K562 (cell line): Measurements from ENCODE around the gene C2. TPM values are rescaled to one million over a fixed set of nuclear protein-coding genes. Genes with fewer than 3 reads are reported as not detected.
A peak's percentile ranks its signal among the peaks of the same experiment; 100 is the strongest.

Experiments used
- FOXP4 ChIP-seq: sonication (generic); formaldehyde crosslinking; IDR thresholded peaks from 2 replicates; pipeline ENCODE4 v1.8.0; 2022; ENCODE audit warnings: mild to moderate bottlenecking, missing genetic modification reagents, borderline replicate concordance
- HOMEZ ChIP-seq: fragments of 250-450 bp; sonication (Bioruptor Pico); IDR thresholded peaks from 2 replicates; pipeline ENCODE4 v1.4.0; 2020; ENCODE audit warnings: mild to moderate bottlenecking, moderate library complexity
- MCM2 ChIP-seq: fragments of 450-650 bp; IDR thresholded peaks from 2 replicates; pipeline ENCODE4 v1.6.1; 2017; ENCODE audit warnings: low read depth, mild to moderate bottlenecking
- PREB ChIP-seq: sonication (generic); formaldehyde crosslinking; IDR thresholded peaks from 2 replicates; pipeline ENCODE4 v1.8.1; 2023; ENCODE audit warnings: mild to moderate bottlenecking, missing genetic modification reagents
- TAF1 ChIP-seq: IDR thresholded peaks from 2 replicates; pipeline ENCODE4 v1.6.1; 2011; ENCODE audit warnings: mild to moderate bottlenecking, low read length, moderate library complexity; ENCODE audit not compliant: insufficient read depth, control insufficient read depth, severe bottlenecking; ENCODE audit errors: extremely low read depth
- TBL1XR1 ChIP-seq, 2 experiments: IDR thresholded peaks; 2 replicates each; pipeline ENCODE4 v1.6.1; 2012; ENCODE audit warnings: improper control_type of control experiment in 2 of 2, low read length in 2 of 2, mild to moderate bottlenecking in 1 of 2
- USF2 ChIP-seq: sonication (generic); formaldehyde crosslinking; IDR thresholded peaks from 2 replicates; pipeline ENCODE4 v1.5.0; 2020; ENCODE audit warnings: missing genetic modification reagents
- ZFP91 ChIP-seq: sonication (generic); formaldehyde crosslinking; IDR thresholded peaks from 2 replicates; pipeline ENCODE4 v1.8.0; 2022; ENCODE audit warnings: mild to moderate bottlenecking, missing genetic modification reagents
- ZNF253 ChIP-seq: fragments of 250-450 bp; sonication (Bioruptor Pico); conservative IDR thresholded peaks from 2 replicates; pipeline ENCODE4 v1.6.1; 2021; ENCODE audit warnings: mild to moderate bottlenecking
- ZNF57 ChIP-seq: fragments of 450-650 bp; formaldehyde crosslinking; IDR thresholded peaks from 2 replicates; pipeline ENCODE4 v1.4.0; 2020; ENCODE audit warnings: mild to moderate bottlenecking, moderate library complexity
- polyA plus RNA-seq, 8 experiments: library from polyadenylated mRNA; depleted of rRNA in 4 of 8; stranded (reverse) in 5 of 8; unstranded in 3 of 8; fragments of >200 nt; fragmentation: Nextera tagmentation in 2 of 8; fragmentation: Illumina TruSeq in 1 of 8; extraction: Ambion mirVana in 2 of 8; extraction: Trizol in 1 of 8; gene quantifications; 2 replicates each; pipeline versions ENCODE4 v1.2.1 to v1.2.3, GENCODE V29; 2011 to 2014; ENCODE audit warnings: inconsistent platforms in 1 of 8, missing spikeins in 1 of 8
- total RNA-seq, 7 experiments: library from RNA; depleted of rRNA in 6 of 7; stranded (reverse); fragments of >200 nt in 6 of 7; fragmentation: Illumina TruSeq in 2 of 7; extraction: Trizol in 2 of 7; gene quantifications; 2 replicates each; pipeline versions ENCODE4 v1.2.1 to v1.2.3, GENCODE V29; 2011 to 2021; ENCODE audit warnings: low replicate concordance in 1 of 7
- TF ChIP-seq, protein P1 (sequence below): fragments of 450-650 bp; formaldehyde crosslinking; IDR thresholded peaks from 2 replicates; pipeline ENCODE4 v1.4.0; 2020; ENCODE audit warnings: mild to moderate bottlenecking, mixed read lengths
- TF ChIP-seq, protein P2 (sequence below): fragments of 450-650 bp; formaldehyde crosslinking; conservative IDR thresholded peaks from 2 replicates; pipeline ENCODE4 v1.4.0; 2022; ENCODE audit warnings: mild to moderate bottlenecking, missing genetic modification characterization

C2 gene
- total and polyA plus RNA-seq, 9 of the 15 experiments (the other 6 are each of a cell fraction or from before 2014, with no cell fraction given), result 0.05 to 1.1 (median 0.39) TPM; not detected in 1

DNA sequence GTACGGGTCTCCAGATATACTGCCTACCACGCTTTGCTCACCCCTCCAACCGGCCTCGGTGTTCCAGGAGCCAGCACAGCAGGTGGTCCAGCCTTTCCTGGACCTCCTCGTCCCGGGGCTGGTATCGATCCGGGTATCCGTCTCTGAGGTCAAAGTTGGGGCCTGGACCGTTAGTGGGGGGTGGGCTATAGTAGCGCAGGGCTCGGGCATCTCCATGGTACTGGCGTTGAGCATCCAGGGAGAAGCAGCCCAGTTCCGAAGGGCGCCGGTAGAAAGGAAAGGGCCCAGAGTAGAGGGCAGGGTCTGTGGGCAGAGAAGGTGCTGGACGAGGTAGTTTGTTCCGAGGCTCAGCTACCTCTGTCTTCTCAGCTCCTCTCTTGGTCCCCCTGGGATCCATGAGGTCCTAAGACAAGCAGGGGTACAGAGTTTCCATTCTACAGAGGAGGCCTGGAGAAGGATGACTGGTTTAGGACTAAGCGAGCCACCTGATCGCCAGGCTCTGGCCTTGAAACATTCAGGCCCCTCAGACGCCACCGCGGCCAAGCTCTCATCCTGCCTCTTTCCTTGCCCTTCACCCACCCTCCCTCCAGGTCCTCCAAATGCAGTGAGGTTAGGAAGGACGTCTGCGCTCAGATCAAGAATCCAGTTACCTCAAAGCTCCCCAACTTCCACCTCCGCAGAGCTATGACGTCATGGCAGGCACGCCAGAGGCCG lies 43.9 kb downstream of the C2 start (continued):
- TF ChIP-seq HOMEZ (CRISPR knock-in tag) (0 out of 2 replicates have a peak, but pooled peaks have one; percentile 74), ZFP91 (CRISPR knock-in tag) (no peak), FOXP4 (peak; percentile 9; the same call in 1 of the 2 replicates), TAF1 (peak; percentile 10), ZNF253 (CRISPR knock-in tag) (no peak), MCM2 (no peak), PREB (CRISPR knock-in tag) (no peak), USF2 (CRISPR knock-in tag) (no peak), ZNF57 (CRISPR knock-in tag) (peak; percentile 45; the same call in 1 of the 2 replicates), TBL1XR1 (IDR thresholded peaks at IDR 0.05; ENCODE audit: low read length in 2 of 2) (0 out of 4 replicates have a peak, but pooled peaks of 1 of the 2 experiments have one; percentile 5)
- TF ChIP-seq, protein P1, sequence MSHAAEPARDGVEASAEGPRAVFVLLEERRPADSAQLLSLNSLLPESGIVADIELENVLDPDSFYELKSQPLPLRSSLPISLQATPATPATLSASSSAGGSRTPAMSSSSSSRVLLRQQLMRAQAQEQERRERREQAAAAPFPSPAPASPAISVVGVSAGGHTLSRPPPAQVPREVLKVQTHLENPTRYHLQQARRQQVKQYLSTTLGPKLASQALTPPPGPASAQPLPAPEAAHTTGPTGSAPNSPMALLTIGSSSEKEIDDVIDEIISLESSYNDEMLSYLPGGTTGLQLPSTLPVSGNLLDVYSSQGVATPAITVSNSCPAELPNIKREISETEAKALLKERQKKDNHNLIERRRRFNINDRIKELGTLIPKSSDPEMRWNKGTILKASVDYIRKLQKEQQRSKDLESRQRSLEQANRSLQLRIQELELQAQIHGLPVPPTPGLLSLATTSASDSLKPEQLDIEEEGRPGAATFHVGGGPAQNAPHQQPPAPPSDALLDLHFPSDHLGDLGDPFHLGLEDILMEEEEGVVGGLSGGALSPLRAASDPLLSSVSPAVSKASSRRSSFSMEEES (CRISPR knock-in tag), result peak; percentile 2; the same call in 1 of the 2 replicates
- TF ChIP-seq, protein P2, sequence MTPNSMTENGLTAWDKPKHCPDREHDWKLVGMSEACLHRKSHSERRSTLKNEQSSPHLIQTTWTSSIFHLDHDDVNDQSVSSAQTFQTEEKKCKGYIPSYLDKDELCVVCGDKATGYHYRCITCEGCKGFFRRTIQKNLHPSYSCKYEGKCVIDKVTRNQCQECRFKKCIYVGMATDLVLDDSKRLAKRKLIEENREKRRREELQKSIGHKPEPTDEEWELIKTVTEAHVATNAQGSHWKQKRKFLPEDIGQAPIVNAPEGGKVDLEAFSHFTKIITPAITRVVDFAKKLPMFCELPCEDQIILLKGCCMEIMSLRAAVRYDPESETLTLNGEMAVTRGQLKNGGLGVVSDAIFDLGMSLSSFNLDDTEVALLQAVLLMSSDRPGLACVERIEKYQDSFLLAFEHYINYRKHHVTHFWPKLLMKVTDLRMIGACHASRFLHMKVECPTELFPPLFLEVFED (CRISPR knock-in tag), result peak; percentile 84; the same call in 1 of the 2 replicates
